Psoas muscle (tissue), 8 donors: ENCODE results near the gene CDK6. TPM values are rescaled to one million over a fixed set of nuclear protein-coding genes. Genes with fewer than 3 reads are reported as not detected.

Source experiments
- ATAC-seq, 4 donors: fragments of 200-7000 bp; cut with Tn5 transposase; one replicate each; pipeline ENCODE4 v1.9.1; 2020; ENCODE audit warnings: moderate library complexity in 3 of 4, mild to moderate bottlenecking in 2 of 4
- DNase-seq, 2 donors: peaks; one replicate each; pipeline ENCODE4 v3.0.0-alpha.2; 2020
- H3K27ac ChIP-seq: fragments of 200-600 bp; one replicate; pipeline ENCODE4 v1.8.0; 2022
- H3K27me3 ChIP-seq, 3 donors: fragments of 200-600 bp in 1 of 3; one replicate each; pipeline versions ENCODE4 v1.6.1 to v1.8.0; 2013 to 2022; ENCODE audit warnings: low read length in 2 of 3, mild to moderate bottlenecking in 2 of 3, moderate library complexity in 1 of 3; ENCODE audit not compliant: insufficient read depth in 3 of 3
- H3K36me3 ChIP-seq, 2 donors: fragments of 200-600 bp in 1 of 2; one replicate each; pipeline versions ENCODE4 v1.6.1 to v1.8.0; 2013 to 2022; ENCODE audit warnings: low read depth in 1 of 2, mild to moderate bottlenecking in 1 of 2, moderate library complexity in 1 of 2; ENCODE audit not compliant: insufficient read depth in 1 of 2
- H3K4me1 ChIP-seq: fragments of 200-600 bp; one replicate; pipeline ENCODE4 v1.8.0; 2022
- H3K4me3 ChIP-seq: fragments of 200-600 bp; one replicate; pipeline ENCODE4 v1.8.0; 2022; ENCODE audit warnings: mild to moderate bottlenecking
- H3K9me3 ChIP-seq: fragments of 200-600 bp; one replicate; pipeline ENCODE4 v1.8.0; 2022
- CTCF ChIP-seq: fragments of 200-600 bp; IDR thresholded peaks from one replicate; pipeline ENCODE4 v1.8.0; 2022; ENCODE audit warnings: antibody characterized with exemption
- WGBS, 3 donors: extraction: QIAGEN DNeasy Blood & Tissue Kit; methylation state at CpG; one replicate each; pipeline versions ENCODE4 v1.1.6 to v1.1.7; 2013; 5-methylcytosine and 5-hydroxymethylcytosine counted together
- intact Hi-C, 2 donors: fragments of 100-400 bp; cut with DNase I; formaldehyde crosslinking; loops; one replicate each; pipeline versions ENCODE4 v1.11.0 to v1.14.2; 2022
- polyA plus RNA-seq, 3 donors: library from polyadenylated mRNA; stranded (reverse); fragments of 200-250 nt; gene quantifications; one replicate each; pipeline ENCODE4 v1.2.3, GENCODE V29; 2013
- total RNA-seq, 4 donors: library from RNA; stranded (reverse); fragmentation: NEBNext Ultra II Directional in 2 of 4; extraction: Animal tissue kit (Norgen Biotek cat#: 25700) in 2 of 4; gene quantifications; one replicate each; pipeline versions ENCODE4 v1.2.1 to v1.2.4, GENCODE V29; 2021 to 2023
- donor health status: healthy with polysubstance abuse.
- donor health status: DM: no; HTN: no; CAD: no; lungs with moderate emphysema.
- donor health status: Bipolar disorder and iron deficiency.
- donor health status: healthy.
- donor health status: DM: yes; HTN: yes; CAD: no.
- donor health status: DM: no; HTN: no; CAD: no.
- donor health status: DM: no; HTN: no; CAD: no.
- donor health status: DM: yes; HTN: yes; CAD: no.

CDK6 gene
- total and polyA plus RNA-seq, 7 donors = 0.39 to 8.0 (median 3.2) TPM

- Histone ChIP-seq H3K4me1 (no peaks in the 10 kb centered on the region), H3K4me3 (no peak overlapping the region), H3K27ac (no peak overlapping the region), H3K36me3 (no peaks in the 10 kb centered on the region), H3K27me3 (no peaks in the 10 kb centered on the region), H3K9me3 (no peaks in the 10 kb centered on the region)
- TF ChIP-seq CTCF = no peak
- intact Hi-C loops = no loop called here
- ATAC-seq (no peak), DNase-seq (no peak)
- 46 to 53% (median 49%) methylated on average over 3 of the region's 3 CpGs for WGBS, 3 donors
Measured at GRCh38 chr7:92682903-92683539, 153.4 kb downstream of the CDK6 start.

DNA sequence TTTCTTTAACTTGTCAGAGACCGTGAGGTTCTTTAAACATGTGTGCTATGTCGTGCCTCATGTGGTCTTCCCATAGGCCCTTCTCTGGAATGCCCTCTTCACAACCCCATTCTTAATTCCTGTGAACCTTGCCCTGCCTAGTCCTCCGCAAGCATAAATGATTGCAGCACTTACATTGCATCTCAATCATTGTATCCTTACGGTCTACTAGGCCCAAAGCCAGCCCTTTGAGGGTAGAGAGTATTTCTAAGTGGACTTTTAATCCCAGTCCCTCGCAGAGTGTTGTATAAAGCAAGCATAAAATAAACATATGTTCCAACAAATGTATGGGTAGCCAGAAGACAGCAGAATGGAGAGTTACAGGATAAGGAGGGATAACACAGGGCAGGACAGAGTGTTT, 154.0 kb downstream of the CDK6 start:
- DNase-seq (no peak), ATAC-seq (no peak)
- no peaks in the 10 kb centered on the region for H3K27me3 ChIP-seq
- intact Hi-C loops = no loop called here
- no peaks in the 10 kb centered on the region for H3K4me1 ChIP-seq
- no peak overlapping the region for H3K4me3 ChIP-seq
- H3K36me3 ChIP-seq = no peaks in the 10 kb centered on the region
- no peak overlapping the region for H3K27ac ChIP-seq
- TF ChIP-seq CTCF = no peak
- H3K9me3 ChIP-seq = no peaks in the 10 kb centered on the region
- whole genome bisulfite sequencing, 3 donors = 81 to 86% (median 83%) methylated on average over 5 of the region's 5 CpGs

DNA sequence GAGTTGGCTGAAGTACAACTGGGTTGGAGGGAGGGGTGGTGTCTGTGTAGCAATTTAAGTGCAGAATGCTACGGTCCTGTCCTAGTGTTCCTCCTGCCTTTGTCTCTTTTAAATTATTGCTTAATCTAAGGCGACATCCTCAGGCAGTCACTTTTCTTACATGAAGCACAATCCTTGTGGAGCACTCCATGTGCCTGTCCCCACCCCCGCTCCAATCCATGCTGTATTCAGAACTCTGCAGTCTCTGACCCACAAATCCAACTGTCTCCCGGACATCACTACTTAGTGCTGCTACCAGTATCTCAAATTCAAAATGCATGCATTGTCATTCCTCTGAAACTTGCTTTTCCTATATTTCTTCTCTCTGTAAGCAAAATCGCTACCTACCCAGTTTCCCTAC, 154.7 kb downstream of the CDK6 start:
- 78 to 90% (median 82%) methylated on average over 5 of the region's 5 CpGs for WGBS, 3 donors
- H3K4me1 ChIP-seq = no peaks in the 10 kb centered on the region
- no peak for ATAC-seq
- no peak for TF ChIP-seq CTCF
- intact Hi-C loops = no loop called here
- no peak overlapping the region for H3K27ac ChIP-seq
- no peaks in the 10 kb centered on the region for H3K27me3 ChIP-seq
- H3K9me3 ChIP-seq = no peaks in the 10 kb centered on the region
- H3K36me3 ChIP-seq = no peaks in the 10 kb centered on the region
- no peak for DNase-seq
- no peak overlapping the region for H3K4me3 ChIP-seq

DNA sequence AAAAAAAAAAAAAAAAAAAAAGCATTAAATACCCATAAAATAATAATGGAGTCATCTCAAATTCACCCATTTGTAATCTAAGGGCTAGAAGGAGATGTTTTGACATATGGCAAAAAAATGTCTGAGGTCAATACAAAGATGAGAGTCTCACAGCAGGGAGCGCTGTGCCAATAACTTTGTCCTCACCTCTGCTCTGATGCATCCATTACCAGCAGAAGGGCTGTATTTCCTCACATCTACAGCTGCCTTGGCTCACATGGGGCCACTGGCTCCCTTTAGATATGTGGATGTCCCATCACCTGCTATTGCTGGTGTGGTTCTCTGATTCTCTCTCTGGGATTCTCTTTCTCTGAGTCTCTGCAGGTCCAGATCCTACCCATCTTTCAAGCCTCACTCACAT, 155.9 kb downstream of the CDK6 start:
- 96 to 100% (median 100%) methylated on average over 1 of the region's 1 CpG for WGBS, 3 donors
- no peak for DNase-seq
- H3K36me3 ChIP-seq = no peaks in the 10 kb centered on the region
- no peaks in the 10 kb centered on the region for H3K9me3 ChIP-seq
- H3K4me1 ChIP-seq = no peaks in the 10 kb centered on the region
- ATAC-seq = no peak
- intact Hi-C loops = no loop called here
- H3K27me3 ChIP-seq = no peaks in the 10 kb centered on the region
- no peak overlapping the region for H3K4me3 ChIP-seq
- no peak overlapping the region for H3K27ac ChIP-seq
- TF ChIP-seq CTCF = no peak

- Histone ChIP-seq H3K27ac (no peak overlapping the region), H3K4me1 (no peaks in the 10 kb centered on the region), H3K9me3 (no peaks in the 10 kb centered on the region), H3K4me3 (no peak overlapping the region), H3K36me3 (no peaks in the 10 kb centered on the region), H3K27me3 (no peaks in the 10 kb centered on the region)
- DNase-seq (no peak), ATAC-seq (no peak)
- intact Hi-C loops = no loop called here
- 94 to 96% (median 94%) methylated on average over 3 of the region's 3 CpGs for WGBS, 3 donors
- TF ChIP-seq CTCF = no peak
Measured at GRCh38 chr7:92678291-92678920, 158.0 kb downstream of the CDK6 start.
